ENCODE measurements around the gene SAA4.
"Not testable (repeated sequence)": the region's sequence is repeated elsewhere in the genome, so short reads cannot be mapped to it uniquely, and the experiment has no call there.

The SAA4 gene

DNA sequence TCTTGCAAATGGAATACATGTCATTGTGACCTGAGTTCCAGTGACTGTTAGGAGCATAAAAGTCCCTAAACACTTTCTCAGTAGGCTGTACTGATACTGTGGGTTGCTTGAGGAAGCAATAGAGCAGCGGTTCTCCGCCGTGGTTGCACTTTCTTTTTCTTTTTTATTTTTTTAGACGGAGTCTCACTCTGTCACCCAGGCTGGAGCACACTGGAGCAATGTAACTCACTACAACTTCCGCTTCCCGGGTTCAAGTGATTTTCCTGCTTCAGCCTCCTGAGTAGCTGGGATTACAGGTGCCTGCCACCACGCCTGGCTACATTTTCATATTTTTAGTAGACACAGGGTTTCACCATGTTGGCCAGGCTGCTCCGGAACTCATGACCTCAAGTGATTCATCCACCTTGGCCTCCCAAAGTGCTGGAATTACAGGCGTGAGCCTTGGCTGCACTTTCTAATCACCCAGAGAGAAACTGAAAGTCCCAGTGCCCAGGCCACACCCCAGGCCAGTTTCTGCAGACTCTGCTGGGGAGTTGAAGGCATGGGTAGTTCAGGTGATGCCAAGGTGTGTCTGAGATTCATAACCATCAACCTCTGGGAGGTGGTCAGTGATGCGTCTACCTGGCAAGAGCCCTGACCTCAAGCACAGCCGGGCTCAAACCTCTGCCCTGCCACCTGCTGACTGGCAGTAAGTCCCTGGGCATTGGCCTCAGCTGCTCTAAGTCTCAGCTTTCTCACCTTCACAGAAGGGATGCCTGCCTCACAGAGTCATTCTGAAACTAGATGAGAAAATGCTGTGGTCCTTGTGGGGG is 10.0 kb upstream of the SAA4 start:
- DNase-seq: not testable (repeated sequence)

DNA sequence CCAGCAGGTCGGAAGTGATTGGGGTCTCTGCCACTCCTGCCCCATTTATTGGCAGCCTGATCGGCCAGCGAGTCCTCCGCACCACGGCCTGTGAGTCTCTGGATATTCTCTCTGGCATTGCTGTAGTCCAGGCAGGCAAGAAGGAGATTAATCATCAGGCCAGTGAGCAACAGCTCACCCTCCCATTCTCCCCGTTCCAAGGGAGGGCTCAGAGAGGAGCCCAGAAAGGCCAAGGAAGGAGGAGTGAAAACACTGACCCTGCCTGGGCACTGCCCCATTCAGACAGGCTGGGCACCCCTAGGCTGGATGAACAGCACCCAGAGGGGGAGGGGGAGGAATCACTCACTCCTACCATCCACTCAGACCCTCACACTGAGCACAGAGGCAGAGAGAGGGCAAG is 8.8 kb upstream of the SAA4 start:
- DNase-seq: no peak

DNA sequence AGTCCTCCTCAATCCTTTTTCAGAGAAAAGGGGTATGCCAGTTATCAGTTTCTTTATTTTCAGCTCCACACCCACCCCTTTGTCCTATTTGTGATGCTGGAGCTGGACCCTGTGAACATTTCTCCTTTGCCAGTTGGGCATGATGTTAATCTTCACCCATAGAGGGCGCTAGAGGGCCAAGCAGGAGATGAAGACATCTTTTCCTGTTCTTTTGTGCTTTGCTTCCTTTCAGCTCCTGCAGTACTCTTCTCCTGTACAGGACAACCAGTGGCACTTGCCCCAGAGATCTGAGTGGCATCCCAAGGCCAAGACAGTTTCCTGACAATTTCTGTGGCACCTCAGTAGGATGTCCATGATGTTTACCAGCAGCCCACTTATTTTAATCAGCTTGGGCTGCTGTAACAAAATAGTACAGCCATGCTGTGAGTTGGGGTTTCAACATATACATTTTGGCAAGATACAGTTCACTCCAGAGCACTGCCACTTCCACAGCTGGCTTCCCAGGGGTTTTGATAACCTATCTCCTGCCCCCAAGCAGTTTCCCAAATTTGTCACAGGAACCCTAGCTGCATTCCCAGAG is 7.3 kb upstream of the SAA4 start:
- peak; percentile 65 for DNase-seq

DNA sequence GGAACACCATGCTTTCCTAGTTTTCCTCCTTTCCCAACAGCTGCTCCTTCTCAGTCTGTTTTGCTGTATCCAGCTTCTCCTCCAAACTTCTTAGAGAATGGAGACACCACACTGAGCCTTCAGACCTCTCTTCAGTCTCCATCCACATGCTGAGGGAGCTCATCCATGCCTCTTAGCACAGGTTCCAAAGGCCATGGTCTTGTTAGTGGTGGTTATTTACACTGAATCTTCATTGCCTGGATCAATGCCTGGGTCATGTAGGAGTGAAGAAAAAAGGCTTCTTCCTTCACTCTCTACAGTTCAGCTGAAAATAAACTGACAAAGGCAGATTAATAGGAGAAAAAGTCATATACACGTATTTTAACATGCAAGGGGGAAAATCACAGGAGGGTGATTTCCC is 3.1 kb upstream of the SAA4 start:
- no peak for DNase-seq

DNA sequence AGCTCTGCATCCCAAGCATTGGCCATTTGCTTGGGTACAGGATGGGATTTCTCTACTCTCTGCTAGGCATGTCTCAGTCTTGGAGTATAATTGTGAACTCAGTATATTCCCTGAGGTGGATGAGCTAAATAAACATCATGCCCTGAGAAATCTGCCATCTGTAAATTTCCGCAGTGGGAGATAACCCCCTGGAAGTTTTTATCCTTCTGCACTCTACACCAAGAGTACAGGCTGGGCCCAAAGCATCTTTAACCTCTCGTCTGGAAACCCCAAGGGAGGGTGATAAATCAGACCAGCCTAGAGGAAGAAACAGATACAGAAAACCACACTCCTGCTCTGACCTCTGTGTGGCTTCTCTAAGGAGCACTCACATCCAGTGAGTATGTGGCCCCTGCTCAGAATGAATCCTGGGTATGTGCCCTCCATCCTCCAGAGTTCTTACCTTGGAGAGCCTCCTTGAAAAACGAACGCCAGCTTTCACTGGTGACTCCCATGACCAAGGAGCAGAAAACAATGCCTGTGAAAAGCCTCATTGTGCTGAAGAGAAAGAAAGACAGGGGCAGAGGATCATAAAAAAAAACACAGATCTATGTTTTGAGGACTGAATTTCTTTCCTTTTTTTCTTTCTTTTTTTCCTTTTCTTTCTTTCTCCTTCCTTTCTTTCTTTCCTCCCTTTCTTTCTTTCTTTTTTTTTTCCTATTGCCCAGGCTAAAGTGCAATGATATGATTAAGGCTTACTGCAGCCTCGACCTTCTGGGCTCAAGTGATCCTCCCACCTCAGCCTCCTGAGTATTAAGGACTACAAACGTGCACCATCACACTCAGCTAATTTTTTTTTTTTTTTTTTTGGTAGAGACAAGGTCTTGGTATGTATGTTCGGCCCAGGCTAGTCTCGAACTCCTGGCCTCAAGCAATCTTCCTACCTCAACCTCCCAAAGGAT is 938 bp downstream of the SAA4 start:
- DNase-seq: no peak

DNA sequence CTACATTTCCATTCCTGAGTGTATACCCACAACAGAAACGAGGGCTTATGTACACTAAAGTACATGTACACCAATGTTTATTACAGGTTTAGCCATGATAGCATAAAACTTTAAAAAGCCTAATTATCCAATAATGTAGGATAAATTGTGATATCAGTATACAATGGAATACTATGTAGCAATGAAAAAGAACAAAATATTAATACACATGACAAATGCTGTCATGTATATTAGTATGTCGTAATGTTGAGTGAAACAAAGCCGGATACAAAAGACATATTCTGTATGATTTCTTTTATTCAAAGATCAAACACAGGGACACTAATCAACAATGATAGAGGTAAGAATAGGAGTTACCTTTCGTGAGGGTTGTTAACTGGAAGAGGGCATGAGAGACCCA is 2.7 kb downstream of the SAA4 start:
- no peak for DNase-seq

DNA sequence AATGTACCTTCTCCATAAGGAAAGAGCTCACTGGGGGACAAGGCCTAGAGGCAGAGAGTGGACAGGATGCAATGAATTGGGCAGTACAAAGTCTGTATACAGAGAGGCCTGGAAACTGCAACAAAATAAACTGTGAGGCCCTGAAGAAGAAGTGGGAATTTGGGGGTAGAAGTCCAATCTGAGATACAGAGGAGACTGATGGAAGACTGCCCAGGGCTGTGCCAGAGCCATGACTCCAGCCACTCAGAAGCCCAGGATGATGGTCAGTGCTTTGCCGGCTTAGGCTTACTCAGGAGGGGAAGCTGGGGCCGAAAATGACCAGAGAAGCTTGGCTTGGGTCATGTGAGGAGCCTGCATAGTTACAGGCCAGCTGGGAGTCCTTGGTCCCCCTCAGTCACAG is 5.7 kb downstream of the SAA4 start:
- DNase-seq: no peak

DNA sequence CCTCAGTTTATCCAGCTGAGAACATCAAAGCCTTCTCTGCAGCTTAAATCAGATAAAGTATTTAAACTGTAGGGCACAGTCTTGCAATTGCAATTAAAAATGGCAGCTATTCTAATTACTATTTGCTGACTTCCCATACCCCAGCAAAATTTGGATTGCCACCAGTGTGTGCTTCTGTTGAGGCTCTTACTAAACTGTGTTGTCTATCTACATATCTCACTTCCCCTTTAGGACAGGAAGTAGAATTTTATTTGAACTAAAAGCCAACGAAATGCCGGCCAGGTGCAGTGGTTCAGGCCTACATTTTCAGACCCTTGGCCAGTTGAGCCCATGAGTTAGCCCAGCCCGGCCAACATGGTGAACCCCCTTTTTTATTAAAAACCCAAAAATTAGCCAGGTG is 7.1 kb downstream of the SAA4 start:
- no peak for DNase-seq

DNA sequence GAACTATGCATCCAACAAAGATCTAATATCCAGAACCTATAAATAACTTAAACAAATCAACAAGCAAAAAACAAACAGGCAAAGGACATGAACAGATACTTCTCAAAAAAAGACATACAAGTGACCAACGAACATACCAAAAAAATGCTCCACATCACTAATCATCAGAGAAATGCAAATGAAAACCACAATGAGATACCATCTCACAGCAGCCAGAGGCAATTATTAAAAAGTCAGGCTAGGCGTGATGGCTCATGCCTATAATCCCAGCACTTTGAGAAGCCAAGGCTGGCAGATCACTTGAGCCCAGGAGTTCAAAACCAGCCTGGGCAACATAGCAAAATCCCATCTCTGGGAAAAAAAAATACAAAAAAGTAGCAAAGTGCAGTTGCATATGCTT is 10.7 kb downstream of the SAA4 start:
- DNase-seq: no peak

DNA sequence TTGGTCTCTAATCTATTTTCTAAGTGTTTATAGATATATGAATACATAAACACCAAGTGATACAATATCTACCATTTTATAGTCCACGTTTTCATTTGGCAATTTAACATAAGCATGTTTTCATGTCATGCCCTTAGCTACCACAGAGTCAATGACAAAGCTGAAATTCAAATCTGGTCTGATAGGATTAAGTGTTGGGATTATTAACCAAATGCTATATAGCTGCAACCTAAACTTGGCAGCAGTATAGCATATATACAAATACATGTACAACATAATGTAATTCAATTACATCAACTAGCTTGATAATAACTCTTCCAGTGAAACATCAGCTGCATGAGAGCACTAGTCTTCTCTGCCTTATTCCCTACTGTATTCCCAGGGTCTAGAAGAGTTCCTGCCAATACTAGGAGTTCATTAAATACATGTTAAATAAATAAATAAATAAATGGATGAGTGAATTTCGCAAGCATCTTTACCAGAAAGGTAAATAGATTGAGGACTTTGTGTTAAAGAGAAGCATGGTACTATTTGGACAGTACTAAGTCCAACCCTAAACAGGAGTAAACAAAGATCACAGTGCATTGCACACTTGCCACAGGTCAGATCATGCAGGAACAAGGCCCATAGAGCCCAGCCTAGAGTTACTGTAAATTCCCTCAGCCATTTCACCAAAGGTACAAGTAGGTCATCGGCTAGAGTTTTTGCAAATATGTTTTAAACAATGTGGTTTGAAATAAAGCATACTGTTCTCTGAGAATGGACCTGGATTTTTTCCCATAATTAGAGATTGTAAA is 12.8 kb downstream of the SAA4 start:
- no peak for DNase-seq

DNA sequence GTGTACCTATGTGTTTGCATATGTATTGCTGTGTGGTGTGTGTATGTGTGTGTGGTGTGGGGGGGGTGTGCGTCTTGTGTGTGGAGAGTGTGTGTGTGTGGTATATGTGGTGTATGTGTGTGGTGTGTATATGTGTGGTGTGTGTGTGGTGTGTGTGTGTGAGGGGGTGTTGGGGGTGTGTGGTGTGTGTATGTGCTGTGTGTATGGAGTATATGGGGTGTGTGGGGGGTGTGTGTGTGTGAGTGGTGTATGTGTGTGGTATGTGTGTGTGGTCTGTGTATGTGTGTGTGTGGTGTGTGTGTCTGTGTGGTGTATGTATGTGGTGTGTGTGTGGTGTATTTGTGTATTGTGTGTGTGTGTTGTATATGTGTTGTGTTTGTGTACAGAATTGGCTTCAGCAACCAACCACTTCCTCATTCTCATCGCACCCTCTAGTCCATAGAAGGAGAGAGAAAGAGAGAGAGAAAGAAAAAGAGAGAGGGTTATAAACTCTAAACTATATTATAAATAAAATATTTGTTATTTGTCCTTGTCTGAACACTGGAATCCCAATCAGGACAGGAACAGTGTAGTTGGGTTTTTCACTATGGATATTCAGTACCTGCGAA is 13.7 kb downstream of the SAA4 start:
- DNase-seq: no peak

DNA sequence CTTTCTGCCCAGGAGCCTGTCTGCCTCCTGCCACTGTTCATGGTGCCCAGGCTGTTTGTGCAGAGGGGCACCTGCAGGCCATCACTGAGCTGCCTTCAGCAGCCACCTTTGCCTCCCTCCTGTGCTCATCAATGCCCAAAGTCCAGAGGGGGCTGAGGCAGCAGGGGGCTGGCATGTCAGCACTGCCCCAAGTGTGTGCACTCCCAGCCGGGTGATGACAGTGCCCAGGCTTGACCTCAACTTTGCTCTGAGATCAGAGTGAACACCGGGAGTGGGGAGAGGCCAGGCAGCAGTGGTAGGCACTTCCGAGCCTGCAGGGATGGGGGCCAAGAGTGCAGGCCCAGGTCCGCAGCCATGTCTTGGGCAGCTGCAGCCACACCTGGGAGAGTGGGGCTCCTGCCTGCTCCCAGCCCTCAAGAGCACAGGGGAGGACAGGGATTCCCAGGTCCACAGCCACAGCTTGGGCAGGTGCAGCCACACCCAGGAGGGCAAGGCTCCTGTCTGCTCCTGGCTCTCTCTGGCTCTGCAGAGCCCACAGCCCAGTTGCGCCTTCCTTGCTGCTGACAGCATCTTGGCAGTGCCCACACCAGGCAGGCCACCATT is 15.2 kb downstream of the SAA4 start:
- no peak for DNase-seq

DNA sequence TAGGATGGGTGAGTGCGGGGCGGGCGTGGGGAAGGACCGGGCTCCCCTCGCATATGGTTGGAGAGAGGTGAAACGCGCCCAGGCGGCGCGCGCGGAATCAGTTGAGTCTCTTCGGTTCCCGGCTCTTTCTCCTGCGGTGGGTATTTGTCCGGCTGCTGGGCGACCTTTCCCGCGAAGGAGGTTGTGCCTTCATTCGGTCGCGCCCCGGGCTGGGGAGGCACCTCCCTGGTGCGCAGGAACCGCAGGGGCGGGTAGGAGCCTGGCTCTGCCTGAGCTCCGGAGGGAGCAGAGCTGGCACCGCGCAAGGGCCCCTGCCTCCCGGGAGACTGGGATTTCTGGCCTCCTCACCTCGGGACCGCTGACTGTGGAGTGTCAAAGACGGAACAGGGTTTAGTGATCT is 27.5 kb downstream of the SAA4 start:
- no peak for DNase-seq

DNA sequence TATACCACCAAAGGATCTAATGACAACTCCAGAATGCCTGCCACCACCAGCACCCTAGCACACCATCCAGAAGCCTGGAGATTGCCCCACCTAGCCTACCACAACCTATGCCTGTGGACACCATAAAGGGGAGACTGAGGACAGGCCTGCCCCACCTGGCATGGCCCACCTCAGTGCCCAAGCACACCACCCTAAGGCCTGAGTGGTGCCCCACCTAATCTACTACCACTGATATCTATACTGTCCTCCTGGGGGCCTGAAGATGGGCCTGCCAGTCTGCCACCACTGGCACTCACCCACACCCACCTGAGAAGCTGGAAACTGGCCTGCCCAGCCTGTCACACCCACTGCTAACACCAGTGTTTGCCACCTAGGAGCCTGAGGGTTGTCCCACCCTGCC is 31.8 kb downstream of the SAA4 start:
- DNase-seq: no peak

DNA sequence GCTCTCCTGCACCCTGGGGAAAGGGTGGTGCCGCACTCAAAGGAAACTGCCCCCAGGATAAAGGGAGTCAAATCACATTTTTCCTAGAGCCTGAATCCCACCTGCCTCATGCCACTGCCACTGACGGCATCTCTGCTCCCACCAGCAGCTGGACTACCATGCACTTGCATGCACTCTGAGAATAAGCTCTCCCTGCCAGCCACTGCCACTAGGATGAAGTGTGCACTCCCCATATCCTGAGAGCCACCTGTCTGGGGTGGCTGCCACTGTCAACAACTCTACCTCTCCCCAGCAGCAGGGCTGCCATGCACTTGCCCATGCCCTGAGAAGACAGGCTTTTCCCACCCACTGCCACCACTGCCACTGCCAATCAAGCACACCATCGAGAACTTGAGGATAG is 32.4 kb downstream of the SAA4 start:
- no peak for DNase-seq

DNA sequence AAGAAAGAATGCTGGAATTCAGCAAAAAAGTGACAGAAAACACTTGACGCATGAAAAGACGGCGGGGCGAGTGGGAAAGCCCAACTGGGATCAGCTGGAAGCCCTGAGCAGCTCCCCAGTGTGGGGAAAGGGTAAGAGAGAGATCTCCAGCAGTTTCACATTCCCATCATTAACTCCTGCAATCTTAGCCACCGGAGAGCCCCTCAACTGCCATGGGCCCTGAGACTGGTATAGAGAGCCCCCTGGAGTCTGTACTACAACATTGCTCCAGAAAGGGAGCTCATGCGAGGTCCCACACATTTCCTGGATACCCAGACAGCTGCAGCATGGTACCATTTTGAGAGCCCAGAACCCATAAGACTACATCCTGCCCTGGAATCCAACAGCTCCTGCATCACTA is 32.9 kb downstream of the SAA4 start:
- no peak for DNase-seq

DNA sequence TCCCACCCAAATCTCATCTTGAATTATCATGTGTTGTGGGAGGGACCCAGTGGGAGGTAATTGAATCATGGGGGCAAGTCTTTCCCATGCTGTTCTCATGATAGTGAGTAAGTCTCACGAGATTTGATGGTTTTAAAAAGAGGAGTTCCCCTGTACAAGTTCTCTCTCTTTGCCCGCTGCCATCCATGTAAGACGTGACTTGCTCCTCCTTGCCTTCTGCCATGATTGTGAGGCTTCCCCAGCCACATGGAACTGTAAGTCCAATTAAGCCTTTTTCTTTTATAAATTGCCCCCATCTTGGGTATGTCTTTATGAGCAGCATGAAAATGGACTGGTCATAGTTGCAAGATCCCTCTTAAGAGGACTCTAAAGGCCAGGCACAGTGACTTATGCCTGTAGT is 38.9 kb downstream of the SAA4 start:
- not testable (repeated sequence) for DNase-seq

DNA sequence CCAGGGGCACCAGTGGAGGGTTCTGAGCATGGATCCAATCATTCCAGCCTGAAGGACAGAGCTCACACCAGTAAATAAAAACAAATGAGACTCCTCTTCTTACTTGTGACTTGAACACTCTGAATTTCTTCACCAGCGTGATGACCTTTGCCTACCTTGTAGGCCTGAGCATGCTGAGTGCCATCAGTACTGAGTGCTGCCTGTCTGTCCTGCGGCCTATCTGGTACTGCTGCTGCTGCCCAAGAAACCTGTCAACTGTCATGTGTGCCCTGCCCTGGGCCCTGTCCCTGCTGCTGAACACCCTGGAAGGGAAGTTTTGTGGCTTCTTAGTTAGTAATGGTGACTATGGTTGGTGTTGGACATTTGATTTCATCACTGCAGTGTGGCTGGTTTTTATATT is 40.1 kb downstream of the SAA4 start:
- no peak for DNase-seq

DNA sequence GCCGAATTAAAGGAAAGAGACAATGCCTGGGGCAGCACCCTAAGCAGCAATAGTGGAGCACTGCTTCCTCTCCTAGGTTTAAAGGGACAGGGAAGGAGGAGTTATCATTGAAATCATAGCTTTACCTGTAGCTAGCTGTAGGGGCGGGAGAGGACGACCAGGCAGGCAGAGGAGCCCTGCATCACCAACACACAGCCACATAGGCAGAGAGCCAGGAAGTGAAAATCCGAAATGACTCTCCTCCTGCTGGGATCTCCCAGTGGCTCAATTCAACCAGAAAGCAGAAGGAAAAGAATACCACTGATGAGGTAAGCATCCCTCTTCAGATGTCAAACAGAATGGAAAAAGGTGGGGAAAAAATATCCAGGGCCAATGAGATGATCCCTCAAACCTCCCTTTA is 43.6 kb downstream of the SAA4 start:
- DNase-seq: no peak

DNA sequence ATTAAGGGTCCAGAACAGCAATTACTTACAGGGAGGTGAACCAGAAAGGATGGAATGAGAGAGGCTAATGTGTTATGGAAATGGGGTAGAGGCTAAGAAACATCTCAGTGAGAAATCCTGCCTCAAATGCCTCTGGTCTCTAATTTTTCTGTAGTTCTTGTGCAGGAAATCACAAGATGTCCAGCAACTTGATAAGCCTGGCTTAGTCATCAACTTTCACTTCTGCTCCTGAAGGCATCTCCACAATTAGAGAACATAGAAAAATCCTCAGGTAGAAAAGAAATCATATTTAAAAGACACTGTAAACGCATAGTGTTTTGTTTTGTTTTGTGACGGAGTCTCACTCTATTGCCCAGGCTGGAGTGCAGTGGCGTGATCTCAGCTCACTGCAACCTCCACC is 45.2 kb downstream of the SAA4 start:
- DNase-seq: no peak

DNA sequence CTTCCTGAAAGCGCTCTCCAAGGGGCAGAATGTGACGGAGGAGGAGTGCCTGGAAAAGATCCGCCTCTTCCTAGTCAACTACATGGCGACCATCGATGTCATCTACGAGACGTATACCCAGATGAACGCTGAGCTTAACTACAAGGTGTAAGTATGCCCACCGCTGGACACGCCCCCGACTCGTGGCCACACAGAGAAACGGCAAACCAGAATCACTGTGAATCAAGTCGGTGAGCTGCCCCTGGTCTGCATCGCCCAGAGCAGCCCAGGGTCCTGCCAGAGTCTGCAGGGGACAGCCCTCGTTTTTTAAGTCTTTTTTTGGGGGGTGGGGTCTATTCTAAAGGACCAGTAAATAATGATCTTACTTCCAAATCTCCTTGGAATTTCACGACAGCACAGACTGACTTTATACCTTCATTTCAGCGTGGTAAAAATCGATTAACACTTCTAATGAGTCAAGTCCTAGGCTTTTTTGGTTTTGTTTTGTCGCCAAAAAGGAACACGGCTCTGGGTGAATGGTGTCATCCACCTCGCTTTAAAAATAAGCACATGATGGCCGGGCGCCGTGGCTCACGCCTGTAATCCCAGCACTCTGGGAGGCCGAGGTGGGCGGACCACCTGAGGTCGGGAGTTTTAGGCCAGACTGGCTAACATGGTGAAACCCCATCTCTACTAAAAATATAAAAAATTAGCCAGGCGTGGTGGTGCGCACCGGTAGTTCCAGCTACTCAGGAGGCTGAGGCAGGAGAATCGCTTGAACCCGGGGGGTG is 46.9 kb downstream of the SAA4 start:
- DNase-seq: not testable (repeated sequence)

All from NCI-H1436 (cell line).